ENCODE results near the gene STYK1. TPM values are rescaled to one million over a fixed set of nuclear protein-coding genes. Genes with fewer than 3 reads are reported as not detected.

STYK1 gene, protein sequence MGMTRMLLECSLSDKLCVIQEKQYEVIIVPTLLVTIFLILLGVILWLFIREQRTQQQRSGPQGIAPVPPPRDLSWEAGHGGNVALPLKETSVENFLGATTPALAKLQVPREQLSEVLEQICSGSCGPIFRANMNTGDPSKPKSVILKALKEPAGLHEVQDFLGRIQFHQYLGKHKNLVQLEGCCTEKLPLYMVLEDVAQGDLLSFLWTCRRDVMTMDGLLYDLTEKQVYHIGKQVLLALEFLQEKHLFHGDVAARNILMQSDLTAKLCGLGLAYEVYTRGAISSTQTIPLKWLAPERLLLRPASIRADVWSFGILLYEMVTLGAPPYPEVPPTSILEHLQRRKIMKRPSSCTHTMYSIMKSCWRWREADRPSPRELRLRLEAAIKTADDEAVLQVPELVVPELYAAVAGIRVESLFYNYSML
- not detected in 2 replicates for total RNA-seq (2014; rRNA removed; shearing (Covaris generic))

GRCh38 chr12:10673659-10674384, at the start of gene STYK1:
Gene STYK1, minus strand, starts transcription at chr12:10674052. Its CDS starts 39,434 bp downstream, at chr12:10634618.
- in situ Hi-C loops (cut with HindIII; ENCODE audit: low sequenced_read_pairs) = no loop called here

DNA sequence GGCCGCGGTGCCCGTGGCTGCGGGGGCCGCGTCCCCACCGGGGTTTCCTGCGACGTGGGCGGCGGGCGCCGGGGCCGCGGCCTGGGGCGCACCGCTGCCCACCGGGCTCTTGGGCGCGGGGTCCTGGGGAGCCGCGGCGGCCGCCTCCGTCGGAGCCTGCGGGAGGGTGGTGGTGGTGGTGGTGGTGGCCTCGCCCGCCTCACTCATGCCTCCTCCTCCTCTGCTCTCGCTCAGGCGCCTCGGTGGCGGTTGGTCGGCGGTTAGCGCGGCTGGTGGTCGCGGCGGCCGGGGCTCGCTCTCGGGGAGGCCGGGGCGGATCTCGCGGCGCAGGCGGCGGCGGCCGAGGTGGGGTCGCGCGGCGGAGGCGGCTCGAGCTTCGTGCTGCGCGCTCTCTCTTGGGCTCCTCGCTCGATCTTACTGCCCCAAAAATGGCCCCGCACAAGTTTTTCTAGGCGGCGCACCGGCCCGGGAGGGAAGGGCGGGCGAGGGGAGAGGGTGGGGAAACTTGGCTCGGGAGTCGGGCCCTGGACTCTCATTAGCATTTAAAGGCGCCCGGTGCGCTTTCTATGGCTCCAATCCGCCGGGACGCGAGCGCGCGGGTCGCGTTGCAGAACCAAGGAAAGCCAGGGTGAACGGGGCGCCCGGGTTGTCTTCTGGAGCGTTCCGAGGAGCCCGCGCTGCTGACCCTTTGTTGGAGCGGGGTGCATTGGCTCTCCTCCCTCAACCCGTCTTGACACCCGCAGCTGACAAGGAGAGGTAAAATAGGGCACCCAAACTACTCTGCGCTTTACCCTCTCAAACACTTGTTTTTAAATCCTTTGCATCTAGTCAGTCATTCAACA, 49.3 kb upstream of the STYK1 start, which contains the start of gene YBX3:
TSS of gene YBX3 (minus strand) at position 419 of the 842 bp plus-strand sequence. CDS start at position 207, 212 bp downstream.
- peak; percentile 33 for DNase-seq (ENCODE audit: low spot score)

More at GRCh38 chr12:10673659-10674384, at the start of gene STYK1:
- no peak for DNase-seq (ENCODE audit: low spot score)

DNA sequence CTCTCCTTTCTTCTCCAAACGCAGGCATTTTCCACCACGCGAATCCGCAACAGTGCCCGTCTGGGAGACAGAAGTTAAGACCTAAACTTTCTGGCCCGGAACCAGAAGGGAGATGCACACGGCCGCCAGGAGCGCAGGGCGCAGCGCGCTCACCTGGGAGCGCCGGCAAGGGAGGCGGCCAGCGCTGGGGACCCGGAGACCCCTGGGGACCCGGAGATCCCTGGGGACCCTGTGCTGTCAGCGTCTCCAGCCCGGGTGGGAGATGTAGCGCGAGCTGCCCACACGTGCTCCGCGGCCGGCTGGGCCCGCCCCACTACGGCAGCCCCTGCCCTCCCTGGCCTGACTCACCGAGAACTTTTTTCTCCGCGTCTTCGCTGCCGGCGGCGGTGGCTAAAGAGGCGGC, 48.7 kb upstream of the STYK1 start:
- no peak for DNase-seq (ENCODE audit: low spot score)
- in situ Hi-C loops (cut with HindIII; ENCODE audit: low sequenced_read_pairs) = no loop called here

More for the DNA sequence above, 49.3 kb upstream of the STYK1 start, which contains the start of gene YBX3:
- in situ Hi-C loops (cut with HindIII; ENCODE audit: low sequenced_read_pairs) = no loop called here

- peak; percentile 33 for DNase-seq (ENCODE audit: low spot score)
- in situ Hi-C loops (cut with HindIII; ENCODE audit: low sequenced_read_pairs) = no loop called here
These were observed 48.0 kb upstream of the STYK1 start for GRCh38 chr12:10721651-10722501.

- no peak for DNase-seq (ENCODE audit: low spot score)
- in situ Hi-C loops (cut with HindIII; ENCODE audit: low sequenced_read_pairs) = no loop called here
These were observed 47.3 kb upstream of the STYK1 start for GRCh38 chr12:10720974-10721650.

DNA sequence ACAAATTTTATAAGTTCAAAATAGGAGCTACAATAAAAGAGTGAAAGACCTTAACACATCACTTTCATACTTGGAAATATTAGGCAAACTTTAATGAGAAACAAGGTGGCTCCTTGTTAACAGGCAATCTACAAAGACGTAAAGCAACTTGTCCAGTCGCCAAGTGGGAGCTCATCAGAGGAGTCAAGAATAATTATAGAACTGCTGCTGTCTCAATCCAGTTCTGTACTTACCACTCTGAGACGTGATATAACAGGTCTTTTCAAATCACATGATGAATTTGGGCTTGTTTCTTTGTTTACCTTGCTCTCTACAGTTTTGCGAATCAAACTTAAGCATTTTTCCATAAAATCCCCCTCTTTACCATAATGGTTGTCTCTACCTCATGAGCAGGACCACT, 45.6 kb upstream of the STYK1 start:
- in situ Hi-C loops (cut with HindIII; ENCODE audit: low sequenced_read_pairs) = no loop called here
- DNase-seq (ENCODE audit: low spot score) = no peak

- no peak for DNase-seq (ENCODE audit: low spot score)
- in situ Hi-C loops (cut with HindIII; ENCODE audit: low sequenced_read_pairs) = no loop called here
These were observed 44.5 kb upstream of the STYK1 start for GRCh38 chr12:10718279-10718821.

- in situ Hi-C loops (cut with HindIII; ENCODE audit: low sequenced_read_pairs) = no loop called here
These were observed 43.6 kb upstream of the STYK1 start for GRCh38 chr12:10717410-10717809.

GRCh38 chr12:10716704-10717315, 43.0 kb upstream of the STYK1 start:
- no peak for DNase-seq (ENCODE audit: low spot score)
- in situ Hi-C loops (cut with HindIII; ENCODE audit: low sequenced_read_pairs) = no loop called here

More at GRCh38 chr12:10717410-10717809, 43.6 kb upstream of the STYK1 start:
- no peak for DNase-seq (ENCODE audit: low spot score)

DNA sequence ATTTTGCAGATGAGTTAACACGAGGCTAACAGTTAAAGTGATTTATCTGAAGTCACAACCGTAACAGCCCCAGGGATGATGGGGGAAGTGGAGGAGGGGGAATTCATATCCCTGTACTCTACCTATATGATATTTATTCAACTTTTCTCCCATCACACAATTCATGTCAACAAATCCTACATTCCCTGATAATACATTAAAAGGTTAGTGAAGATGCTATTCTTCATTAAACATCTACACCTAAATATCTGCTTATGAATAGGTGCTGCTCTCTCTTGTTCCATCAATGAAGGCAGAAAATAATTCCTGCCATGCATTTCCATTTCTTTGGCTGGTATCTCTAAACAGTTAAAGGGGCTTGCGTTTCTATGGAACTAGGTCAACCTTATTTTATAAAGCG, 42.4 kb upstream of the STYK1 start:
- no peak for DNase-seq (ENCODE audit: low spot score)
- in situ Hi-C loops (cut with HindIII; ENCODE audit: low sequenced_read_pairs) = no loop called here

DNA sequence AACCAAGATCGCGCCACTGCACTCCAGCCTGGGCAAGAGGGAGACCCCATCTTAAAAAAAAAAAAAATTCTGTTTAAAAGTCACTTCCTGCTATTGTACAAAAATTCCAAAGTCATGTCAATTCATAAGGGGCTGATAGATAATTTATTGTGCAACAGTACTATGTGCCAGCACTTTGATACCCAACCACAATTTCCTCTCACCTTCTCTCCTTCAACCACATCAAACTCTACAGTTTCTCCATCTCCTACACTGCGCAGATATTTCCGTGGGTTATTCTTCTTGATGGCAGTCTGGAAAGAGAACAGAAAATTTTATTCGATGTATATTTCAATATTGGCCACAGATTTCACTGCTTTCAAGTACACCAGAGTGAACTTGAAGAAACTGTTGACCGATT, 41.6 kb upstream of the STYK1 start:
- no peak for DNase-seq (ENCODE audit: low spot score)

GRCh38 chr12:10709808-10710207, 36.0 kb upstream of the STYK1 start:
- in situ Hi-C loops (cut with HindIII; ENCODE audit: low sequenced_read_pairs) = no loop called here
- DNase-seq (ENCODE audit: low spot score) = no peak

More for the DNA sequence above, 41.6 kb upstream of the STYK1 start:
- in situ Hi-C loops (cut with HindIII; ENCODE audit: low sequenced_read_pairs) = no loop called here

GRCh38 chr12:10708862-10709261, 35.0 kb upstream of the STYK1 start:
- in situ Hi-C loops (cut with HindIII; ENCODE audit: low sequenced_read_pairs) = no loop called here
- DNase-seq (ENCODE audit: low spot score) = no peak

DNA sequence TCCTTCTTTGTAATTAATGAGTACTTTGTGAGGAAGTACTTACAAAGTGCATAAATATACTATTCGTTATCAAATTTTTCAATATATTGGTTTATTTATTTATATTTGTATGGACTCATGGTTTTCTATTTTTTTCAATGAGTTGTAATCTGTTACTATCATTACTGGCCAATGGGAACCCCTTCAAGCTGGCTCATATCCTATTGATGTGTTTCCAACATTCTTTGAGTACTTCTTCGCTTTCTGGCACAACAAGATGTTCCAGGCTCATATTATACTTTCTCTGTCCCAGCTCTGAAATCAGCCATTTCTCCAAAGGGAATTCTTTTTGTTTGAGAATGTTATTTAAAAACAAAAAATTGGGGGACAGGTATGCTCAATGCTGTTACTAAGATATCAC, 31.8 kb upstream of the STYK1 start:
- in situ Hi-C loops (cut with HindIII; ENCODE audit: low sequenced_read_pairs) = no loop called here
- DNase-seq (ENCODE audit: low spot score) = no peak

DNA sequence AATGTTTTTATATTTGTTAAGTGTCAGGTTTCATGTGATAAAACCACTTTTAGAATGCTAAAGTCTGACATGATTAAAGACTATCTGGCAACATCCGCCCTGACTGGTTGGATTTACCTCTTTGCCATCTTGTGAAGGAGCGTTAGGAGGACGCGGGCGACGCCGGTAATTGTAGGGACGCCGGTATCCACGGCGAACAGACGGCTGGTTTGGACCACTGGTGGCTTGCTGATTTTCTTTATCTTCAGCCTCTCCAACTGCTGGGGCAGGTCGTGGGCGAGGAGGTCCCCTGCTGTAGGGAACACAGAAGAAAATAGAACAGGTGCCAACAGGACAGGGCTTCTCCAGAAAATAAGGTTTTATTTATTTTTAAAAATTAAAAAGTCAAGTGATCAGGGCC, 28.0 kb upstream of the STYK1 start:
- in situ Hi-C loops (cut with HindIII; ENCODE audit: low sequenced_read_pairs) = no loop called here
- DNase-seq (ENCODE audit: low spot score) = no peak

GRCh38 chr12:10701131-10701681, 27.4 kb upstream of the STYK1 start:
- in situ Hi-C loops (cut with HindIII; ENCODE audit: low sequenced_read_pairs) = no loop called here
- DNase-seq (ENCODE audit: low spot score) = no peak

DNA sequence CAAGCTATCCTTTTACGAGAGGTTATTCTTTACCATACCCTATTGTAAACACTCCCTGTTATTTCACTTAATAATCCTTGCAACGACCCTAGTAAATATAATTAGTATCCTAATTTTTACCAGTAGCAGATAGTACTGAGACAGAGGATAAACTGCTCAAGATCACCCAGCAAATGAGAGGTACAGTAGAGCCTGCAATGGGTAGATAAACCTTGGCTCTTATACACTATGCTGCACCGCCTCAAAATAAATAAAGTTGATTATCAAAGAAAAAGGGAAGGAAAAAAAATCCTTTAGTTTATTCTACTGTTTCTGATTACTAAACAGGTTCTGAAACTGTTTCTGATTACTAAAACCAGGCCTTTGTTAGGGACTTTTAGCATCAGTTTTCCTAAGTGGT, 26.7 kb upstream of the STYK1 start:
- no peak for DNase-seq (ENCODE audit: low spot score)
- in situ Hi-C loops (cut with HindIII; ENCODE audit: low sequenced_read_pairs) = no loop called here
